SU-DHL-6 (cell line): ENCODE data around the gene IFNW1.
"Not testable (repeated sequence)": the region's sequence is repeated elsewhere in the genome, so short reads cannot be mapped to it uniquely, and the experiment has no call there.

Source experiments
- H2AFZ ChIP-seq: fragments of 200-600 bp; sonication (generic); 2 replicates; pipeline ENCODE4 v1.6.1; 2014; ENCODE audit warnings: low read depth, mild to moderate bottlenecking, moderate library complexity, mixed read lengths, antibody characterized with exemption, low read length; ENCODE audit not compliant: severe bottlenecking
- H3F3A ChIP-seq: fragments of 200-600 bp; shearing (Covaris generic); 2 replicates; pipeline ENCODE4 v1.6.0; 2016; ENCODE audit warnings: antibody characterized with exemption, mild to moderate bottlenecking; ENCODE audit not compliant: insufficient read depth
- H3K27ac ChIP-seq: fragments of 200-600 bp; sonication (generic); 2 replicates; pipeline ENCODE4 v1.5.1; 2016; ENCODE audit warnings: low read depth, mild to moderate bottlenecking, low read length, moderate library complexity, mixed read lengths
- H3K27me3 ChIP-seq: fragments of 200-600 bp; sonication (generic), shearing (Covaris generic); 2 replicates; pipeline ENCODE4 v1.6.0; 2014; ENCODE audit warnings: mild to moderate bottlenecking, low read length
- H3K36me3 ChIP-seq: fragments of 200-600 bp; sonication (generic); 2 replicates; pipeline ENCODE4 v1.6.1; 2014; ENCODE audit warnings: mild to moderate bottlenecking, low read length, mixed read lengths
- H3K4me2 ChIP-seq: fragments of 300-600, 200-600 bp; shearing (Covaris generic), sonication (generic); 2 replicates; pipeline ENCODE4 v1.6.0; 2014; ENCODE audit warnings: low read length, low read depth, mild to moderate bottlenecking; ENCODE audit not compliant: poor library complexity, severe bottlenecking
- H3K4me3 ChIP-seq: fragments of 200-600 bp; sonication (generic); 2 replicates; pipeline ENCODE4 v1.5.1; 2014; ENCODE audit warnings: antibody characterized with exemption, low read length, mild to moderate bottlenecking, mixed read lengths; ENCODE audit not compliant: insufficient read depth, poor library complexity, severe bottlenecking
- H3K79me2 ChIP-seq: fragments of 200-600 bp; sonication (generic); 2 replicates; pipeline ENCODE4 v1.6.1; 2014; ENCODE audit warnings: mild to moderate bottlenecking, low read length, moderate library complexity; ENCODE audit not compliant: insufficient read depth
- H3K9ac ChIP-seq: fragments of 200-600 bp; sonication (generic); 2 replicates; pipeline ENCODE4 v1.7.0; 2014; ENCODE audit warnings: mild to moderate bottlenecking, low read length
- H3K9me2 ChIP-seq: fragments of 200-600 bp; sonication (generic); replicated peaks from 2 replicates; pipeline ENCODE4 v1.6.1; 2014; ENCODE audit warnings: low read length; ENCODE audit not compliant: insufficient read depth
- H3K9me3 ChIP-seq: fragments of 200-600 bp; sonication (generic); 2 replicates; pipeline ENCODE4 v1.6.1; 2014; ENCODE audit warnings: low read length, mixed read lengths; ENCODE audit not compliant: insufficient read depth
- H4K20me1 ChIP-seq: fragments of 200-600 bp; sonication (generic); 2 replicates; pipeline ENCODE4 v1.6.1; 2014; ENCODE audit warnings: low read depth, mild to moderate bottlenecking, antibody characterized with exemption, low read length, moderate library complexity, mixed read lengths
- EZH2phosphoT487 ChIP-seq: fragments of 200-600 bp; sonication (generic), shearing (Covaris generic); conservative IDR thresholded peaks from 2 replicates; pipeline ENCODE4 v1.6.1; 2018; ENCODE audit warnings: mild to moderate bottlenecking, antibody characterized with exemption, low read length, moderate library complexity, mixed read lengths
- TF ChIP-seq, protein P1 (sequence below): fragments of 200-600 bp; sonication (generic); IDR thresholded peaks from one replicate; pipeline ENCODE4 v1.5.1; 2017; ENCODE audit warnings: antibody characterized with exemption, mild to moderate bottlenecking, low read length, moderate library complexity; ENCODE audit not compliant: insufficient read depth, poor library complexity, severe bottlenecking

Gene IFNW1

DNA sequence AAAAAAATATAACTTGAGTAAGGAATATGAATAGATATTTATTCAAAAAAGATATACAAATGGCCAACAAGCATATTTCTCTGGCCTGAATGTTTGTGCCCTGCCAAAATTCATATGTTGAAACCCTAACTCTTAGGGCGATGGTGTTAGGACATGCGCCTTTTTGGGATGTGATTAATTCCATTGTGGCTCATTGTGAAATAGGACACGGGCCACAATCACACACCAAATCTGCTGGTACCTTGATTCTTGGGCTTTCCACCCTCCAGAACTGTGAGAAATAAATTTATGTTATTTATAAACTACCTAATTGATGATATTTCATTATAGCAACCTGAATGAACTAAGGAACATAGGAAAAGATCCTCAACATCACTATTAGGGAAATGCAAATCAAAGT lies 30.5 kb upstream of the IFNW1 start:
- Histone ChIP-seq H3K9me3 (no peaks in the 10 kb centered on the region), H3K9ac (no peak overlapping the region), H3K36me3 (no peaks in the 10 kb centered on the region), H3K27ac (no peak overlapping the region), H3K4me3 (no peak overlapping the region), H3K9me2 (no peaks in the 10 kb centered on the region), H4K20me1 (no peaks in the 10 kb centered on the region), H3K27me3 (no peaks in the 10 kb centered on the region), H2AFZ (no peak overlapping the region), H3F3A (no peaks in the 10 kb centered on the region), H3K79me2 (no peaks in the 10 kb centered on the region), H3K4me2 (no peak overlapping the region)
- no peak for TF ChIP-seq EZH2phosphoT487
- TF ChIP-seq, protein P1, sequence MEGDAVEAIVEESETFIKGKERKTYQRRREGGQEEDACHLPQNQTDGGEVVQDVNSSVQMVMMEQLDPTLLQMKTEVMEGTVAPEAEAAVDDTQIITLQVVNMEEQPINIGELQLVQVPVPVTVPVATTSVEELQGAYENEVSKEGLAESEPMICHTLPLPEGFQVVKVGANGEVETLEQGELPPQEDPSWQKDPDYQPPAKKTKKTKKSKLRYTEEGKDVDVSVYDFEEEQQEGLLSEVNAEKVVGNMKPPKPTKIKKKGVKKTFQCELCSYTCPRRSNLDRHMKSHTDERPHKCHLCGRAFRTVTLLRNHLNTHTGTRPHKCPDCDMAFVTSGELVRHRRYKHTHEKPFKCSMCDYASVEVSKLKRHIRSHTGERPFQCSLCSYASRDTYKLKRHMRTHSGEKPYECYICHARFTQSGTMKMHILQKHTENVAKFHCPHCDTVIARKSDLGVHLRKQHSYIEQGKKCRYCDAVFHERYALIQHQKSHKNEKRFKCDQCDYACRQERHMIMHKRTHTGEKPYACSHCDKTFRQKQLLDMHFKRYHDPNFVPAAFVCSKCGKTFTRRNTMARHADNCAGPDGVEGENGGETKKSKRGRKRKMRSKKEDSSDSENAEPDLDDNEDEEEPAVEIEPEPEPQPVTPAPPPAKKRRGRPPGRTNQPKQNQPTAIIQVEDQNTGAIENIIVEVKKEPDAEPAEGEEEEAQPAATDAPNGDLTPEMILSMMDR, result no peak

DNA sequence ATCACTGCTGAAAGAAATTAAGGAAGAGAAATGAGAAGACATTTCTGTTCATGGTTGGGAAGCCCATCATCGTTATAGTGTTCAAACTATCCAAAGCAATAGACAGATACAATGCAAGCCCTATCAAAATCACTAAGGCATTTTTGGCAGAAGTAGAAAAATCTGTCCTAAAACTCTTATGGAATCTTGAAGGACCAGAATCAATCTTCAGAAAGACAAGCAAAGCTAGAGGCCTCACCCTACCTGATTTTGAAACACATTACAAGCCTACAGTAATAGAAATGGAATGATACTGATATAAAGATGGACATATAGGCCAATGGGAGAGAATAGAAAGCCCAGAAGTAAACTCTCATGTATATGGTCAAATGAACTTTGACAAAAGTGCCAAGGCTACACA lies 29.7 kb upstream of the IFNW1 start:
- H3K9me3 ChIP-seq, result no peaks in the 10 kb centered on the region
- H3K9ac ChIP-seq, result no peak overlapping the region
- no peak overlapping the region for H3K4me2 ChIP-seq
- no peaks in the 10 kb centered on the region for H4K20me1 ChIP-seq
- no peaks in the 10 kb centered on the region for H3K79me2 ChIP-seq
- H3K27me3 ChIP-seq, result no peaks in the 10 kb centered on the region
- no peaks in the 10 kb centered on the region for H3K9me2 ChIP-seq
- no peak overlapping the region for H3K4me3 ChIP-seq
- no peaks in the 10 kb centered on the region for H3K36me3 ChIP-seq
- no peaks in the 10 kb centered on the region for H3F3A ChIP-seq
- H3K27ac ChIP-seq, result no peak overlapping the region
- no peak overlapping the region for H2AFZ ChIP-seq
- TF ChIP-seq, protein P1, result no peak
- no peak for TF ChIP-seq EZH2phosphoT487

DNA sequence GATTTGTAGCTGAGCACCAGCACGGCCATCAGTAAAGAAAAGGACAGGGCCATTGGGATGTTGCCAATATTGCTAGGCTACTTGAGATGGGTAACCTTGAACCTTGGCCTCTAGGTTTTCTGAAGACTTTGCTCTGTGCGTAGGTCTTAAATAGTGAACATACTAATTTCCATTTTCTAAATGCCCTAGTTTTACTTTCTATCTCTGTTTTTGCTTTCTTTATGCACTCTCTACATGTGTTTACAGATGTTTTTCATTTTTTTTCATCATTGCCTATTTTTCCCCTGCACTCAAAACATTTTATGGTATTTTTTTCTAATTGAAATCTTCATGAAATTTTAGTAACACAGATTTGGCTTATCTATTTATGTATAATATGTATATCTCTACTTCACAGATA lies 24.9 kb upstream of the IFNW1 start, which contains the start of gene IFNA21:
IFNA21 (minus strand) TSS at position 101 of the 400 bp plus-strand sequence; CDS start at position 53, 48 bp downstream.
- H3K4me3 ChIP-seq, H3K27ac ChIP-seq, H3K9me3 ChIP-seq, H3F3A ChIP-seq, H3K79me2 ChIP-seq, H3K4me2 ChIP-seq, H3K27me3 ChIP-seq, H3K36me3 ChIP-seq, H3K9ac ChIP-seq, H4K20me1 ChIP-seq, H3K9me2 ChIP-seq, H2AFZ ChIP-seq: not testable (repeated sequence)

DNA sequence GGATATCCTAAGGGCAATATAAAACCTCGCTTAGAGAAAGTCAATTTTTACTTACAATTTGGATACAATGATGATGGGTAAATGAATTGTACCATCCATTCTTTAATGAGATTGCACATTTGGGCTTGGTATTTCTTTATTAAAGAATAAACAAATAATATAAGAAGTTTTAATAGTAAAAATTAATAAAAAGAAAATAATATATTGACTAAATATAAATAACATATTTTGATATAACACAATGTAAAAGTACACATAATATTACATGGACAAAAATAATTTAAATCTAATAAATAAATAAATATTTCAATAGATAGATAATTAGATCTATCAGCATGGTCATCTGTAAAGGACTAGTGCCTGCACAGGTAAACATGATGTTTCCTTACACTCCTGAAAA lies 23.9 kb upstream of the IFNW1 start:
- Histone ChIP-seq H3F3A (no peaks in the 10 kb centered on the region), H3K79me2 (no peaks in the 10 kb centered on the region), H2AFZ (no peak overlapping the region), H3K27me3 (no peaks in the 10 kb centered on the region), H3K4me3 (no peak overlapping the region), H3K9ac (no peak overlapping the region), H3K36me3 (no peaks in the 10 kb centered on the region), H3K27ac (no peak overlapping the region), H3K9me2 (no peaks in the 10 kb centered on the region), H3K4me2 (no peak overlapping the region), H4K20me1 (no peaks in the 10 kb centered on the region), H3K9me3 (no peaks in the 10 kb centered on the region)
- TF ChIP-seq, protein P1, result no peak
- TF ChIP-seq EZH2phosphoT487, result no peak
